ENCODE results near the gene CEP20. TPM values are rescaled to one million over a fixed set of nuclear protein-coding genes. Genes with fewer than 3 reads are reported as not detected.

Gene CEP20
- total RNA-seq, 1 donor from 2014 or later: 101 TPM

DNA sequence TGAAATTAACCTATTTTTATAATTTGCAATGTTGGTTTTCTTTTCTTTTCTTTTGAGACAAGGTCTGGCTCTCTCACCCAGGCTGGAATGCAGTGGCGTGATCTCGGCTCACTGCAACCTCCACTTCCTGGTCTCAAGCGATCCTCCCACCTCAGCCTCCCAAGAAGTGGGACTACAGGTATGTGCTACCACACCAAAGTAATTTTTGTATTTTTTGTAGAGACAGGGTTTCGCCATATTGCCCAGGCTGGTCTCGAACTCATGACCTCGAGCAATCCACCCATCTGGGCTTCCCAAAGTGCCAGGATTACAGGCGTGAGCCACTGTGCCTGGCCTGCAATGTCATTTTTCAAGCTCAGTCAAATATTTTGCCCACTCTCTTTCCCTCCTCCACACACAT is 67.6 kb downstream of the CEP20 start:
- no peaks in the 10 kb centered on the region for H4K20me1 ChIP-seq (ENCODE audit: low read depth)
- no peak overlapping the region for H2AFZ ChIP-seq (replicated peaks)
- Mint-ChIP-seq H3K36me3 (no peaks in the 10 kb centered on the region), H3K9me3 (peaks cover 14% of the 10 kb centered on the region), H3K4me1 (peaks cover 2% of the 10 kb centered on the region), H3K27ac (no peak overlapping the region), H3K27me3 (ENCODE audit: insufficient read depth, low read depth) (peaks cover 6% of the 10 kb centered on the region), H3K4me3 (no peak overlapping the region)
- H3K4me3 ChIP-seq: no peak overlapping the region
- no peak for DNase-seq (ENCODE audit: low spot score)
- peak overlapping the region; percentile 12 for H3K4me2 ChIP-seq
- H3K4me1 ChIP-seq: no peaks in the 10 kb centered on the region
- H3K79me2 ChIP-seq (ENCODE audit: low read depth): no peaks in the 10 kb centered on the region
- peaks cover 8% of the 10 kb centered on the region for H3K36me3 ChIP-seq
- H3K27me3 ChIP-seq: no peaks in the 10 kb centered on the region
- no peak overlapping the region for H3K27ac ChIP-seq
- H3K9me3 ChIP-seq (ENCODE audit: low read depth): peaks cover 11% of the 10 kb centered on the region
- no peaks in the 10 kb centered on the region for H3F3A ChIP-seq (ENCODE audit: low read depth)
- no peak overlapping the region for H3K9ac ChIP-seq
- no peak for TF ChIP-seq EZH2 (IDR thresholded peaks at IDR 0.05)
- TF ChIP-seq EZH2phosphoT487 (IDR thresholded peaks at IDR 0.05): no peak
- TF ChIP-seq, protein P1, sequence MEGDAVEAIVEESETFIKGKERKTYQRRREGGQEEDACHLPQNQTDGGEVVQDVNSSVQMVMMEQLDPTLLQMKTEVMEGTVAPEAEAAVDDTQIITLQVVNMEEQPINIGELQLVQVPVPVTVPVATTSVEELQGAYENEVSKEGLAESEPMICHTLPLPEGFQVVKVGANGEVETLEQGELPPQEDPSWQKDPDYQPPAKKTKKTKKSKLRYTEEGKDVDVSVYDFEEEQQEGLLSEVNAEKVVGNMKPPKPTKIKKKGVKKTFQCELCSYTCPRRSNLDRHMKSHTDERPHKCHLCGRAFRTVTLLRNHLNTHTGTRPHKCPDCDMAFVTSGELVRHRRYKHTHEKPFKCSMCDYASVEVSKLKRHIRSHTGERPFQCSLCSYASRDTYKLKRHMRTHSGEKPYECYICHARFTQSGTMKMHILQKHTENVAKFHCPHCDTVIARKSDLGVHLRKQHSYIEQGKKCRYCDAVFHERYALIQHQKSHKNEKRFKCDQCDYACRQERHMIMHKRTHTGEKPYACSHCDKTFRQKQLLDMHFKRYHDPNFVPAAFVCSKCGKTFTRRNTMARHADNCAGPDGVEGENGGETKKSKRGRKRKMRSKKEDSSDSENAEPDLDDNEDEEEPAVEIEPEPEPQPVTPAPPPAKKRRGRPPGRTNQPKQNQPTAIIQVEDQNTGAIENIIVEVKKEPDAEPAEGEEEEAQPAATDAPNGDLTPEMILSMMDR (IDR thresholded peaks at IDR 0.05): no peak

DNA sequence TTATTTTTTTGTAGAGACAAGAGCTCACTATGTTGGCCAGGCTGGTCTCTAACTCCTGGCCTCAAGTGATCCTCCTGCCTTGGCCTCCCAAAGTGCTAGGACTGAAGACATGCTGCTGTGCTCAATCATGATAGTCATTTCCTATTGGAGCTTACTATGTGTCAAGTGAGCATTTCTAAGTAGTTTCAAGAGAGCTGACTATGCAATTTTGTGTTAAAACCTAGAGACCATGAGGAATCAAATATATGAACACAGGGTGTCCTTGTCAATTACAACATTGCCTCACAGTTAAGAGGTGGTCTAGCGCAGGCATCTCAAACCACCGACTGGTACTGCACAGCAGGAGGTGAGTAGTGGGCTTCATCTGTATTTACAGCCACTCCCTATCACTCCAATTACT is 69.4 kb downstream of the CEP20 start:
- Histone ChIP-seq H3K27me3 (no peaks in the 10 kb centered on the region), H3K9ac (no peak overlapping the region), H3K79me2 (ENCODE audit: low read depth) (no peaks in the 10 kb centered on the region), H3K4me2 (no peak overlapping the region), H3K27ac (no peak overlapping the region), H3F3A (ENCODE audit: low read depth) (no peaks in the 10 kb centered on the region), H2AFZ (replicated peaks) (no peak overlapping the region), H3K4me3 (no peak overlapping the region), H4K20me1 (ENCODE audit: low read depth) (no peaks in the 10 kb centered on the region), H3K36me3 (peaks cover 8% of the 10 kb centered on the region), H3K4me1 (no peaks in the 10 kb centered on the region), H3K9me3 (ENCODE audit: low read depth) (peaks cover 15% of the 10 kb centered on the region)
- Mint-ChIP-seq H3K27ac (no peak overlapping the region), H3K4me1 (peaks cover 2% of the 10 kb centered on the region), H3K36me3 (no peaks in the 10 kb centered on the region), H3K27me3 (ENCODE audit: insufficient read depth, low read depth) (peaks cover 6% of the 10 kb centered on the region), H3K9me3 (peaks cover 19% of the 10 kb centered on the region), H3K4me3 (no peak overlapping the region)
- no peak for DNase-seq (ENCODE audit: low spot score)
- no peak for TF ChIP-seq EZH2 (IDR thresholded peaks at IDR 0.05)
- TF ChIP-seq, protein P1 (IDR thresholded peaks at IDR 0.05): no peak
- TF ChIP-seq EZH2phosphoT487 (IDR thresholded peaks at IDR 0.05): no peak

DNA sequence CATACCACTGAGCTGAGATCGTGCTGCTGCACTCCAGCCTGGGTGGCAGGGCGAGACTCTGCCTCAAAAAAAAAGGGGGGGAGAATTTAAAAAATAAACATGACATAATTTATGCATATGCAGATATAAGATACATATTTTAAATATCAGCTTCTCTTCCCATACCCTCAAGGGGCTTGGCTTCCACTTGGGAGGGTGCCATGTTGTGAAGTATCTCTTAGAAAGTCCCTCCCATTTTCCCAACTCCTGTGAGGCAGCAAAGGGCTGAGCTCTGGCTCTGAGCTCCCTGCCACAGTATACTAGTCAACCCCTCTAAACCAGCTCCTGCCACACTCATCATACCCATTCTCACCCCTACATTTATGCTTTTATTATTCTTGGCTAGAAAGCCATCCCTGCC is 71.0 kb downstream of the CEP20 start:
- H3K4me1 ChIP-seq: no peaks in the 10 kb centered on the region
- no peaks in the 10 kb centered on the region for H3K36me3 Mint-ChIP-seq
- no peaks in the 10 kb centered on the region for H3K27me3 ChIP-seq
- H3K9me3 Mint-ChIP-seq: peaks cover 21% of the 10 kb centered on the region
- peaks cover 15% of the 10 kb centered on the region for H3K9me3 ChIP-seq (ENCODE audit: low read depth)
- H3K9ac ChIP-seq: no peak overlapping the region
- no peaks in the 10 kb centered on the region for H3F3A ChIP-seq (ENCODE audit: low read depth)
- no peak overlapping the region for H3K27ac ChIP-seq
- H3K27ac Mint-ChIP-seq: no peak overlapping the region
- TF ChIP-seq EZH2 (IDR thresholded peaks at IDR 0.05) (no peak), EZH2phosphoT487 (IDR thresholded peaks at IDR 0.05) (no peak)
- TF ChIP-seq, protein P1 (IDR thresholded peaks at IDR 0.05): no peak
- no peak overlapping the region for H2AFZ ChIP-seq (replicated peaks)
- H3K27me3 Mint-ChIP-seq (ENCODE audit: insufficient read depth, low read depth): peaks cover 6% of the 10 kb centered on the region
- H3K4me3 ChIP-seq: no peak overlapping the region
- H3K4me2 ChIP-seq: no peak overlapping the region
- H4K20me1 ChIP-seq (ENCODE audit: low read depth): no peaks in the 10 kb centered on the region
- no peak overlapping the region for H3K4me3 Mint-ChIP-seq
- no peaks in the 10 kb centered on the region for H3K79me2 ChIP-seq (ENCODE audit: low read depth)
- H3K36me3 ChIP-seq: peaks cover 8% of the 10 kb centered on the region
- H3K4me1 Mint-ChIP-seq: peaks cover 2% of the 10 kb centered on the region
- no peak for DNase-seq (ENCODE audit: low spot score)
